HG03280 (cell line): ENCODE data around the gene CHTF18.
"Not testable (repeated sequence)": the region's sequence is repeated elsewhere in the genome, so short reads cannot be mapped to it uniquely, and the experiment has no call there.

Experiments
- ATAC-seq: cut with Tn5 transposase; IDR thresholded peaks from one replicate; pipeline ENCODE4 v1.9.1; 2021; ENCODE audit warnings: mild to moderate bottlenecking, moderate library complexity; ENCODE audit not compliant: unreplicated experiment

Gene CHTF18

DNA sequence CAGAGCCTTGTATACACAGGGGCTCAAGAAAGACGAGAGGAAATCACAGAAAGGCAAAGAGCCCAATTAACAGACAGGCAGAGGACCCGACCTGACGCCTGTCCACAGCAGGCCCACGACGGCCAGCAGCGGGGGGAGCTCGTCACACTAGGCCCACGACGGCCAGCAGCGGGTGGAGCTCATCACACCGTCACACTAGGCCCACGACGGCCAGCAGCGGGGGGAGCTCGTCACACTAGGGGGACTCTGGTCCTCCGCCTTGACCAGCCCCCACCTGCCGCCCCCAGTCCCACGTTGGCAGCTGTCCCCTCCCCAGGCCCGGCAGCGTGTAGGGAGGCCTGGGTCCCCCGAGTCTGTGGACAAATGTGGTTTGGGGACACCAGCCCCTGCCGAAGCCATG is 35.8 kb downstream of the CHTF18 start:
- ATAC-seq, result no peak

GRCh38 chr16:824601-825000 is 36.2 kb downstream of the CHTF18 start:
- no peak for ATAC-seq

GRCh38 chr16:825341-826061 is 37.1 kb downstream of the CHTF18 start:
- ATAC-seq, result no peak

- no peak for ATAC-seq
Observed at GRCh38 chr16:827513-827912, 39.1 kb downstream of the CHTF18 start.

DNA sequence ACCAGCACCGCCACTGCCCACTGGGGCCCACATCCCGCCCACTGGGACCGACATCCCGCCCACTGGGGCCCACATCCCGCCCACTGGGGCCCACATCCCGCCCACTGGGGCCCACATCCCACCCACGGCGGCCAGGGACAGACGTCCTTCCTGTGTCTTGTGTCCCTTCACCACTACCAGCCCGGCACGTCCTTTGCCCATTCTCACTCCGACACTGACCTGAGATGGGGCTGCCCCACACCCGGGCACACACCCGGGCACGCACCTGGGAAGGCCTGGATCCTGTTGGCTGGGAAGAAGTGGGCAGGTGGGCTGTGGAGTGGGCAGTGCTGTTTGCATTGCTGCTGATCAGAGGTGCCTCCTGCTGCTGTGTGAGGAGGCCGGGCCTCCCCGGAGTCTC is 40.5 kb downstream of the CHTF18 start:
- ATAC-seq, result no peak

DNA sequence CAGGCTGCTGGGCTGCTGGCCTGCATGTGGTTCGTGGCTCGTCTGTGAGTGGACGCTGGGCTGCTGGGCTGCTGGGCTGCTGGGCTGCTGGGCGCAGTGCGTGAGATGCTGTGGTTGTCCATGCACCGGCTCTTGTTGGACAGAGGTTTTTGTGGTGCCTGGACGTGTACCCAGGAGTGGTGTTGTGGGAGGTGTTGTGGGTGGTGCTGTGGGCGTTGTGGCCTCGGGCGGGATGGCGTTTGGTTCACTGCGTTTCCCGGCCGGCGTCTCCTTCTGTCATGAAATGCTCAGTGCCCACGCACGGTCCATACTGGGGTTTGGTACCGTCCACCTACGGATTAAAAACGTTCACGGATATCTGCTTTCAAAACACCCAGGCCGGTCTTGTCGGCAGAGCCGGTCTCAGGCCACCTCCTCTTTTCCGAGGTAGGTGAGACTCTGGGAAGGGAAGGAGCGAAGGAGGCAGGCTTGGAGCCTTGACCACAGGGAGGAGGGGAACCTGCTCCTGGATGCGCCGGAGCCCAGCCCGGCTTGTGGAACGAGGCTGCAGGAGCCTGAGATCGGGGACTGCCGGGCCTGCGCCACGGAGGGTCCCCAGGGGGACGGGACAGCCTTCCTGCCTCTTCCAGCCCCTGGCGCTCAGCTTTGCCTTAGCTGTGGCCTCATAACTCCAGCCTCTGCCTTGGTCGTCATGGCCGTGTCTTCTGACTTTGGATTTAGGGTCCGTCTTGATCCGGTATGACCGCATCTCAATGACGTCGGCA is 41.9 kb downstream of the CHTF18 start:
- no peak for ATAC-seq

DNA sequence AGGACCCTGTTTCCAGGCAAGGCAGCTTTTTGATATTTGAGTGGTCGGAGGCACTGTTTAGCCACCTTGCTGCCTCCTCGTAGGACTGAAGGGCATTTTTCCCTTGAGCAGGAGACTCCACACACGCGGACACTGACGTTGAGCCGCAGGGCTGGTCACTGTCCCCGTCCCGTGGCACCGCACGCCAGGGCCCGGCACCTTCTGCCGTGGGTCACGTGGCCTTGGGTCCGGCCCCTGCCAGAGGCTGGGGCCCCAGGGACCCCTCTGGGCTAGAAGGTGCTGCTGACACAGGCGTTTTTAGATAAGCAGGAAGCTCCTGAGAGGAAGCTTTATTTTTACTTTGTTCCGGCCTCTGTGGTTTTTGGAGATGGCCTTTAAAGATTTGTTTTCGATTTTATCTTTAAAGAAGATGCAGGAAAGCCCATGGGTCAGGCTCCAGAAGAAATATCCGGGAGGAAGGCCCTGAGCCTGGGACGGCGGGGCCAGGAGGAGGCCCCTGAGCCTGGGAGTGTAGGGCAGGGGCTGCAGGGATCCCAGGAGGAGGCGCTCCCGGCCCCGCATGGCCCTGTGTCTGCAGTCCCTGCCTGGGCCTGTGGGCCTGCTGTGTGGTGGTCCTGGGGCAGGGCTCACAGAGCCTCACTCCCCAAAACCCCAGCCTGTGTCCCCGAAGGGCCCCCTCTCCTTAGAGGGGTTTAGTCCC is 42.6 kb downstream of the CHTF18 start:
- no peak for ATAC-seq

DNA sequence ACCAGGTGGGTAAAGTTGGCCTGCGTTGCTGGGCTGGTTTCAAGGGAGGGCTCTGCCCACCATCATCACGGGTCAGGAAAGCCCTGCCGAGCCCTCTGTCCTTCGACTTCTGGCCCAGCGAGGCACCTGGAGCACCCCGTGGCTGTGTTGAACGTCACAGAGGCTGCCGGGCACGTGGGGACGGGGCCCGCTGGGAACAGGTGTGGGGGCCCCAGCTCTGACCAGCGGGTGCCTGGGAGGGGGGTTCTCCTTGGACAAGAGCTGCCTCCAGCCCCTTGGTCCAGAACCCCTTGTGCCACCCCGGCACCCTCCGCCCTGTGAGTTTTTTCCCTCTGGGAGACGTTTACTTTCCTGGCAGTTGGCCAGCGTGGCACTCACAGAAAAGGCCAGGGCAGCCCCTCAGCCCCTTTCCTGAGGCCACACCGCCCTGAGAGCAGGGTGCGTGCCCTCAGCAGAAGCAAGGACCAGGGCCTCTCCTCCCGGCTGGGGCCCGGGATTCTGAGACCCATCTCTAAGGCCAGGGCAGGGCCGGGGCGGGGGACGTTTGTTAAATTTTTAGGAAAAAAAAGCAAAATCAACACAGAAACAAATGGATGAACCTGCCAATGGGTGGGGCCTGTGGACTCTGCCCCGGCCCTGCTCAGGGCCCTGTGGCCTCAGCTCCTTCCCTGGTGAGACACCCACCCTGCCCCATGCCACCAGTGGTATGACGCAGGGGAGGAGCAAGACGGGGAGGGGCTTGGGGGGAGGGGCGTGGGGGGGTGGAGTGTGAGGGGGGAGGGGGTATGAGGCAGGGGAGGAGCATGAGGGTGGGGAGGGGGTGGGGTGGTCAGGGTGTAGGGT is 43.4 kb downstream of the CHTF18 start:
- no peak for ATAC-seq

- ATAC-seq, result no peak
Observed at GRCh38 chr16:832652-833336, 44.4 kb downstream of the CHTF18 start.

DNA sequence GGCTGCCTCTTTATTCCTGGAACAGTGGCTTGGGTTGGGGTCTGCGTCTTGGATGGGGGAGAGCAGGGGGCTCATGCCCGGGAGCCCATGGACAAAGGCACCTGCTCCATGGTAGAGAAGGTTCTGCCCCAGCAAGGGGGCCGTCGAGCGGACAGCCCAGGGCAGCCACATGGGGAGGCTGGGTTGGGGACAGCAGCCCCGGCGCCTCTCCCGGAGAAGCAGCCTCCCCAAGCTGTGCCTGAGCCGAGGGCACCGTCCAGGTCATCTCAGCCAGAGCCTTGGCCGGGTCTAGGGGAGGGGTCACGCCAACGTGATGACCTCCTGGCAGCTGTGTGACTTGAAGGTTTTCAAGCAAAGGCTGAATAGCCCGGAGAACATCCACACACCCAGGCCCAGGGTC is 45.0 kb downstream of the CHTF18 start:
- ATAC-seq, result no peak

DNA sequence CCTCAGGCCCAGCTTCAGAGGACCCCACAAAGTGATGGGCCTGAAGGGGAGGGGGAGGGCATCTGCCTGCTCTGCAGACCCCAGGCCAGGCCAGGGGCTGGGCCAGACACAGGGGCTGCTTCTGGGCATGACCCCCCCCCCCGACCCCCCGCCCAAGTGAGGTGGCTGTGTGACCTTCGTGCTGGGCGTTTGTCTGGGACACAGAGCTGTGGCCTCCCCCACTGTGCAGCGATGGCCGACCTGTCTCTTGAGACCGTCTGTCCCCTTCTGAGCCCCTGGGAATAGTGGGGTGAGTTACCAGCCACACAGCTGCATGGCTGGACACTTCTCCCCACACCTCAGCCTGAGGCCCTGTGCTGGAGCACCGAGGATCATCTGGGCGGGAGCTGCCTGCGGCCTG is 47.0 kb downstream of the CHTF18 start:
- no peak for ATAC-seq

DNA sequence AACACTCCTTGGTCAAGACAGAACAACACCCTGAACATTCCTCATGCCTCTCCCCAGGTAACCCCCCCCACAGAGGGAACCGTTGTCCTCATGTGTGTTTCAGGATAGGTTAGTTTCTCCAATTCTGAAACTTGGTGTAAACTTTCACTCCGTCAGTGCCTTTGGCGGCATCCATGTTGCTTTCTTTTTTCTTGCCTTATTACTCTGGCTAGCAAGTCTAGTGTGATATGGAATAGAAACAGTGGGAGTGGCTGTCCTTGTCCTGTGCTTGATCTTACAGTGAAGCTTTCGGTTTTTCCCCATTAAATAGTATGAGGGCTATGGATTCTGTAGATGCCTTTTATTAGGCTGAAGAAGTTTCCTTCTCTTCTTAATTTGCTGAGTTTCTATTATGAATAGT is 47.8 kb downstream of the CHTF18 start:
- ATAC-seq, result no peak

DNA sequence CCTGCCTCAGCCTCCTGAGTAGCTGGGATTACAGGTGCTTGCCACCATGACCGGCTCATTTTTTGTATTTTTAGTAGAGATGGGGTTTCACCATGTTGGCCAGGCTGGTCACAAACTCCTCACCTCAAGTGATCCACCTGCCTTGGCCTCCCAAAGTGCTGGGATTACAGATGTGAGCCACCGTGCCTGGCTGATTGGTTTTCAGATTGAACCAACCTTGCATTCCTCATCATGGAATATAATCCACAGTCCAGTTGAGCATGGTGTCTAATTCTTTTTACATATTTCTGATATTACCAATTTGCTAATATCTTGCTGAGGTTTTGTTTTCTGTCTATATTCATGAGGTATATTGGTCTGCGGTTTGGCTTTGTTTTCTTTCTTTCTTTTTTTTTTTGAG is 48.4 kb downstream of the CHTF18 start:
- not testable (repeated sequence) for ATAC-seq

DNA sequence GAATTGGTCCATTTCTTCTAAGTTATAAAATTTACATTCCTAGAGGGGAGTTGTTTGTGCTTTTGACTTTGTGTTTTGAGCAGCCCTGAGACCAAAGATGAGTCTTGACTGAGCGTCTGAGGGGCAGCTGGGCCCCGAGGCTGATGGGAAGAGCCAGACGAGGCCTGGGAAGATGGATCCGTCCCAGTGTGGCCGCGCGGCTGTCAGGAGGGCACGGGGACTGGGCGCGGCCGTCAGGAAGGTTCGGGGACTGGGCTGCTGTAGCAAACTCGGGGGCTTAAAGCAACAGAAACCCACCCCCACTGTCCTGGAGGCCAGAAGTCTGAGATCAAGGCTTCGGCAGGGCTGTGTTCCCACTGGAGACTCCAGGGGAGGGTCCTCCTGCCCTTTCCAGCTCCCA is 50.3 kb downstream of the CHTF18 start:
- ATAC-seq, result no peak

GRCh38 chr16:839643-840408 is 51.4 kb downstream of the CHTF18 start:
- ATAC-seq, result no peak

GRCh38 chr16:840561-841454 is 52.4 kb downstream of the CHTF18 start:
- ATAC-seq, result no peak

- no peak for ATAC-seq
Observed at GRCh38 chr16:841455-842060, 53.1 kb downstream of the CHTF18 start.

DNA sequence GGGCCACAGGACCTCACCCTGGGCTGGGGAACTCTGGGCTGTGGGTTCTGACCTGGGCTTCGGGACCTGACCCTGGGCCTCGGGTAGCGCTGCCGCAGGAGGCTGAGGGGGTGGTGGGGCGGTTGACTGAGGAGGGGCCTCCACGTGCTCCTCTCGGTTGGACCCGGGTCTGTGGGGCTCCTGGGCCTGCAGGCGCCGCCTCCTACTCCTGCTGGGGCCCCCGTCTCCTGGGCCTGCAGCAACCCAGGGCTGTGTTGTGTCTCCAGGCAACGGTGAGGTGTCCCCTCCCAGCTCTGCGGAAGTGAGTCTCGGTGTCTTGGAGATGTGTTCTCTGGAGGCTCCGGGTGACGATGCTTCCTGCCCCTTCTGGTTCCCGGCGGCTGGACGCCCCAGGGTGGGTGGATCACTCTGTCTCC is 53.6 kb downstream of the CHTF18 start:
- no peak for ATAC-seq
